RWPE2 (cell line): ENCODE results near the gene NUMBL.

Source experiments
- ATAC-seq: fragments of 200-7000 bp; cut with Tn5 transposase; 3 replicates; pipeline ENCODE4 v1.9.1; 2021; ENCODE audit warnings: low read depth
- DNase-seq: peaks from one replicate; pipeline ENCODE4 v3.0.0-alpha.2; 2020; ENCODE audit warnings: low spot score
- H3K27ac ChIP-seq: fragments of 450-650 bp; 2 replicates; pipeline ENCODE4 v1.5.1; 2017; ENCODE audit warnings: mild to moderate bottlenecking; ENCODE audit not compliant: poor library complexity, severe bottlenecking
- H3K27me3 ChIP-seq: fragments of 250-450 bp; sonication (Bioruptor Pico); 2 replicates; pipeline ENCODE4 v1.5.1; 2021; ENCODE audit warnings: mild to moderate bottlenecking, moderate library complexity; ENCODE audit not compliant: insufficient read depth, poor library complexity, severe bottlenecking
- H3K36me3 ChIP-seq: fragments of 250-450 bp; sonication (Bioruptor Pico); 2 replicates; pipeline ENCODE4 v1.5.1; 2020; ENCODE audit warnings: low read depth, mild to moderate bottlenecking, moderate library complexity
- H3K4me1 ChIP-seq: fragments of 250-450 bp; sonication (Bioruptor Pico); 2 replicates; pipeline ENCODE4 v1.5.1; 2021; ENCODE audit warnings: mild to moderate bottlenecking, moderate library complexity; ENCODE audit not compliant: insufficient read depth, poor library complexity, severe bottlenecking
- H3K4me3 ChIP-seq: fragments of 250-450 bp; sonication (Bioruptor Pico); 2 replicates; pipeline ENCODE4 v1.5.1; 2021; ENCODE audit warnings: mild to moderate bottlenecking, moderate library complexity; ENCODE audit not compliant: severe bottlenecking
- H3K9me3 ChIP-seq: fragments of 250-450 bp; sonication (Bioruptor Pico); 2 replicates; pipeline ENCODE4 v1.5.1; 2021; ENCODE audit warnings: mild to moderate bottlenecking, moderate library complexity; ENCODE audit not compliant: severe bottlenecking
- TF ChIP-seq, protein P1 (sequence below): fragments of 450-650 bp; IDR thresholded peaks from one replicate; pipeline ENCODE4 v1.5.1; 2017; ENCODE audit warnings: mild to moderate bottlenecking, moderate library complexity; ENCODE audit not compliant: poor library complexity, severe bottlenecking

NUMBL gene

DNA sequence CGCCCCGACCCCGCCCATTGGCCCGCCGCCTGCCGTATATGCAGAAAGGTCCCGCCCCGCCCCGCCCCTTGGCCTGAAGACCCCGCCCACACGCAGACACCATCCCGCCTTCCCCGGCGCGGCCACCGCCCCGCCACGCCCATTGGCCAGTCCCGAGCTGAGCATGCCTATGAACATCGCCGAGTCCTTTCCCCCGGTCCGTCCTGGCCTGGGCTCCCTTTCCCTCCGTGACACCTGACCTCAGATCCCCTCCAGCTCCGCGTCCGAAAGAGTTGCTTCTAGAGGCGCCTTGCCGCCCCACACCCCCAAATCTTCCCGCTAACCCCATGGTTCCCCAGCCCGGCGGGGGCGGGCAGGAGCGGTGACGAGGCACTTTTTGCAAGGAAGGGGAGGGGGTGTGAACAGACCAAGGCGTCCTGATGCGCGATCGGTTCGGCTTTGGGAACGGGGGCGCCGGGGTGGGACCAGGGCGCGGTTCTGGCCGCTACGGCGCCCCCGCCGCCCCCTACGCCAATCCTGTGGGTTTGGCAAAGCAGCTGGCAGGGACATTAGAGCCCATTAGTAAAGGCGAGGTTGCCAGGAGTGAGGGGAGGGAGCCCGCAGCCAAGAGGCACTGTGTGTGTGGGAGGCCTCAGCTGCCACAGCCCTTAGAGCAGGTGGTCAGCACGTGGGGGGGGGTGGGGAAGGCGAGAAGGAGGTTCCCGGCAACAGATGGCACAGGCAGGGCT is 406 bp upstream of the NUMBL start:
- Histone ChIP-seq H3K4me3 (peak overlapping the region; percentile 49), H3K27me3 (no peaks in the 10 kb centered on the region), H3K27ac (peak overlapping the region; percentile 68), H3K4me1 (no peaks in the 10 kb centered on the region), H3K9me3 (no peaks in the 10 kb centered on the region), H3K36me3 (peaks cover 23% of the 10 kb centered on the region)
- DNase-seq = peak; percentile 91
- ATAC-seq = peak; percentile 82
- TF ChIP-seq, protein P1, sequence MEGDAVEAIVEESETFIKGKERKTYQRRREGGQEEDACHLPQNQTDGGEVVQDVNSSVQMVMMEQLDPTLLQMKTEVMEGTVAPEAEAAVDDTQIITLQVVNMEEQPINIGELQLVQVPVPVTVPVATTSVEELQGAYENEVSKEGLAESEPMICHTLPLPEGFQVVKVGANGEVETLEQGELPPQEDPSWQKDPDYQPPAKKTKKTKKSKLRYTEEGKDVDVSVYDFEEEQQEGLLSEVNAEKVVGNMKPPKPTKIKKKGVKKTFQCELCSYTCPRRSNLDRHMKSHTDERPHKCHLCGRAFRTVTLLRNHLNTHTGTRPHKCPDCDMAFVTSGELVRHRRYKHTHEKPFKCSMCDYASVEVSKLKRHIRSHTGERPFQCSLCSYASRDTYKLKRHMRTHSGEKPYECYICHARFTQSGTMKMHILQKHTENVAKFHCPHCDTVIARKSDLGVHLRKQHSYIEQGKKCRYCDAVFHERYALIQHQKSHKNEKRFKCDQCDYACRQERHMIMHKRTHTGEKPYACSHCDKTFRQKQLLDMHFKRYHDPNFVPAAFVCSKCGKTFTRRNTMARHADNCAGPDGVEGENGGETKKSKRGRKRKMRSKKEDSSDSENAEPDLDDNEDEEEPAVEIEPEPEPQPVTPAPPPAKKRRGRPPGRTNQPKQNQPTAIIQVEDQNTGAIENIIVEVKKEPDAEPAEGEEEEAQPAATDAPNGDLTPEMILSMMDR = no peak

DNA sequence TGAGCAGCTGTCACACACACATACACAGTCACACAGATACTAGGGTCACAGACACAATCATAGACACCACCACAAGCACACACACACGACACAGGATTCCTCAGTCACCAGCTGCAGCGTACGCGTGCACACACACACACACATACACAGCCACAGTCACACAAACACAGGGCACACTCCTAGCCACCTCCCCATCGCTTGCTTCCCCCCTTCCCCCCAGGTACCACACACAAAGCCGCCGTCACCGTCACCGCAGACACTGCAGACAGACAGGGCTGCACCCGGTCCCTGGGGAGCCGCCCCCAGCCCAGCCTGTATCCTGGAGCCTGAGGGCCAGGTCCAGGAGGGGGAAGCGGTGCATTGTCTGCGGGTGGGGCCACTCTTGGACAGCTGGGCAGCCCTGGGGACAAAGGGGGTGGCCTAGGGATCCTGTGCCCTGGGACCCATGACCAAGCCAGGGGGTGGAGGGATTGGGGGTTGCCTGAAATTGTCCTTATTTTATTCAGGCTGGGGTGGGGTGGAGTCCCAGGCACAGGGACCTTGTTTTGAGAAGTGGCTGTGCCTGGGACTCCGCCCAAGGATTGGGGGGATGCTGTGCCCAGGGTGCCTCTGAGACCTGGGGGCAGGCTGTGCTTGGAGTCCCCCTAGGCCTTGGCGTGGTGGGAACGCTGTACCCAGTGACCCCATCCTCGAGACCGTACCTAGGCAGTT is 957 bp downstream of the NUMBL start:
- H3K36me3 ChIP-seq = peaks cover 20% of the 10 kb centered on the region
- TF ChIP-seq, protein P1 = no peak
- H3K27me3 ChIP-seq = no peaks in the 10 kb centered on the region
- peak overlapping the region; percentile 68 for H3K27ac ChIP-seq
- DNase-seq = peak; percentile 69
- no peaks in the 10 kb centered on the region for H3K9me3 ChIP-seq
- peak overlapping the region; percentile 49 for H3K4me3 ChIP-seq
- peak; percentile 9; the same call in 1 of the 3 replicates for ATAC-seq
- no peaks in the 10 kb centered on the region for H3K4me1 ChIP-seq

DNA sequence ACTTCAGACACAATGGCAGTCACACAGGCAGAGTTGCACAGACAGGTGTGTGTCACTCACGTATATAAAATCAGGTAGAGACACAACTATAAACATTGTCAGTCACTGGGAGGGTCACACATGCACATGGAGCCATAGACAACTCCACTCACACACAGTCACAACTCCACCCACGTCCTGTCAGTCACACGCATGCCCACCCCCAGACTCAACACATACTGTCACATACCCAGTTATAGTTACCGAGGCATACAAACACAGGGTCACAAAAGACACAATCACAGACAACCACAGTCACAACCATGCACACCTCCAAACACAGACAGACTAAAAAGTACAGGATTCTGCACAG is 1.5 kb downstream of the NUMBL start:
- Histone ChIP-seq H3K27ac (peak overlapping the region; percentile 68), H3K36me3 (peaks cover 20% of the 10 kb centered on the region), H3K4me3 (peak overlapping the region; percentile 49), H3K27me3 (no peaks in the 10 kb centered on the region), H3K4me1 (no peaks in the 10 kb centered on the region), H3K9me3 (no peaks in the 10 kb centered on the region)
- no peak for ATAC-seq
- TF ChIP-seq, protein P1 = no peak
- DNase-seq = no peak

DNA sequence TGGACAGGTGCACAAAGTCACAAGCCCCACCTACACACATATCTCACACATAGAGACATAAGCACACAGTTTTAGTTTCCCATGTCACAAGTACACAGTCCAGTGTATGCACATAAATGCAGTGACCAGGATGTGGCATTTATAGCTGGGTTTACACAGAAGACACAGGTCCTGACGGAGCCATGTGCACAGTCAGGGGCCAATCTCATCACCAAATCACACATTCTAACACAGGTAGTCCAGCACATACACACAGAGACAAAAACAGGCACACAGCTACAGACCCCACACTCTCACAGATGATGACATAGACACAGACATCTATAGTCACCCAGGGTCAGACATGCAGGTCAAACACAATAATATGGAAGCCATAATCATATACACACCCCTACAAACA is 2.1 kb downstream of the NUMBL start:
- Histone ChIP-seq H3K4me1 (no peaks in the 10 kb centered on the region), H3K36me3 (peaks cover 15% of the 10 kb centered on the region), H3K27me3 (no peaks in the 10 kb centered on the region), H3K4me3 (no peak overlapping the region), H3K27ac (no peak overlapping the region), H3K9me3 (no peaks in the 10 kb centered on the region)
- no peak for DNase-seq
- TF ChIP-seq, protein P1 = no peak
- no peak for ATAC-seq

DNA sequence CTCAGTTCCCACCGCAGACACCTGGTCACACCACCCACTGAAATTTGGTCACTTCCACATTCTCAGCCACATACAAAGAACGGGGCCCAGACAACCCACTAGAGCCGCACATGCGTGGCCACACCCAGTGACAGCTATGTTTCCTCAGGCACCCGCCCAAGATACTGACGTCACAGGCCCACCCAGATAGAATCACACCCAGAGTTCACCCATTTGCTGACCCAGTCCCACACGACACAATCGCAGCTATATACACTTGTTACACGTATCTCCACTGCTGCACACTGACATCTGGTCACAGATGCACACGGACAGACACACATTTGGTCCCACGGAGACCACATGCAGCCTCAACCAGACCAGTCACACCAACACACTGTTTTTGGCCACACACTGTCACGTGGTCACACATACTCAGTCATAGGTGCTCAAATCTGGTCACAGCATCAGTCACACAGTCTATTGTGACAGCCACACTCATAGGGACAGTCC is 2.9 kb downstream of the NUMBL start:
- Histone ChIP-seq H3K27ac (no peak overlapping the region), H3K4me1 (no peaks in the 10 kb centered on the region), H3K27me3 (no peaks in the 10 kb centered on the region), H3K4me3 (no peak overlapping the region), H3K36me3 (peaks cover 20% of the 10 kb centered on the region), H3K9me3 (no peaks in the 10 kb centered on the region)
- no peak for DNase-seq
- no peak for ATAC-seq
- TF ChIP-seq, protein P1 = no peak
